K562 (cell line): ENCODE data around the gene MID2. TPM values are rescaled to one million over a fixed set of nuclear protein-coding genes. Genes with fewer than 3 reads are reported as not detected.
"Not testable (repeated sequence)": the region's sequence is repeated elsewhere in the genome, so short reads cannot be mapped to it uniquely, and the experiment has no call there.

Experiments
- ATAC-seq: fragments of 200-7000 bp; cut with Tn5 transposase; 3 replicates; pipeline ENCODE4 v1.9.1; 2020; ENCODE audit warnings: moderate library complexity
- BruUV-seq: library from RNA; stranded (reverse); fragments of 400-500 nt; replicated peaks from 2 replicates; lab custom pipeline; 2021; lab: Mats Ljungman, UMichigan
- CTCF ChIA-PET: fragments of 300-600 bp; formaldehyde crosslinking; extraction: SDS; loops from one replicate; lab custom pipeline; 2021; ENCODE audit warnings: low intra/inter-chr PET ratio; lab: Yijun Ruan, JAX
- POLR2A ChIA-PET: fragments of 300-600, 350-650 bp; sonication (Branson Sonifier 250); formaldehyde crosslinking; extraction: SDS; loops from one replicate; lab custom pipeline; 2021; ENCODE audit warnings: antibody characterized with exemption, inconsistent platforms; lab: Yijun Ruan, JAX
- DNase-seq, 4 experiments: peaks; one replicate each; pipeline versions ENCODE4 v3.0.0 to v3.0.0-alpha.2; 2011 to 2018; ENCODE audit warnings: low spot score in 3 of 4, mixed read lengths in 3 of 4; ENCODE audit errors: extremely low read depth in 1 of 4
- FAIRE-seq: peaks from 2 replicates; lab custom pipeline; 2011; peaks lifted over from hg19 to GRCh38; lab: Jason Lieb, UNC
- H2AFZ ChIP-seq: 2 replicates; pipeline ENCODE4 v1.6.0; 2011; ENCODE audit warnings: low read depth, low read length, control low read depth, inconsistent platforms
- H3K27ac ChIP-seq: fragments of 200-600 bp; 3 replicates; pipeline ENCODE4 v1.8.0; 2011; ENCODE audit warnings: low read depth, mild to moderate bottlenecking, control low read depth, inconsistent platforms, low read length, moderate library complexity, mixed read lengths; ENCODE audit errors: extremely low read depth
- H3K27me3 ChIP-seq, 2 experiments: fragments of 300-600 bp in 1 of 2; 2 replicates in 1 of 2; 3 replicates in 1 of 2; pipeline versions ENCODE4 v1.6.0 to v1.8.0; 2011; ENCODE audit warnings: inconsistent platforms in 2 of 2, low read length in 2 of 2, mild to moderate bottlenecking in 1 of 2, mixed read lengths in 1 of 2, moderate library complexity in 1 of 2; ENCODE audit not compliant: control insufficient read depth in 2 of 2, insufficient read depth in 2 of 2
- H3K36me3 ChIP-seq: fragments of 300-600 bp; 3 replicates; pipeline ENCODE4 v1.8.0; 2011; ENCODE audit warnings: mild to moderate bottlenecking, low read length, inconsistent platforms; ENCODE audit not compliant: control insufficient read depth, insufficient read depth
- H3K4me1 ChIP-seq, 2 experiments: fragments of 200-600 bp in 1 of 2; replicated peaks in 1 of 2; 2 replicates in 1 of 2; 3 replicates in 1 of 2; pipeline versions ENCODE4 v1.5.1 to v1.8.0; 2011; ENCODE audit warnings: inconsistent platforms in 2 of 2, low read length in 2 of 2, mild to moderate bottlenecking in 1 of 2, mixed read lengths in 1 of 2, moderate library complexity in 1 of 2; ENCODE audit not compliant: control insufficient read depth in 2 of 2, insufficient read depth in 2 of 2
- H3K4me2 ChIP-seq: 2 replicates; pipeline ENCODE4 v1.6.1; 2011; ENCODE audit warnings: low read length, control low read depth, inconsistent platforms, mixed read lengths; ENCODE audit not compliant: insufficient read depth
- H3K4me3 ChIP-seq: fragments of 200-600 bp; sonication (generic), shearing (Covaris generic); 2 replicates; pipeline ENCODE4 v1.5.1; 2016; ENCODE audit warnings: control low read depth, inconsistent platforms
- H3K79me2 ChIP-seq: fragments of 200-600 bp; 3 replicates; pipeline ENCODE4 v1.8.0; 2011; ENCODE audit warnings: low read length, inconsistent platforms; ENCODE audit not compliant: control insufficient read depth, insufficient read depth
- H3K9ac ChIP-seq, 2 experiments: 2 replicates each; pipeline versions ENCODE4 v1.6.0 to v1.6.1; 2011; ENCODE audit warnings: low read depth in 2 of 2, low read length in 2 of 2, control low read depth in 1 of 2, inconsistent platforms in 1 of 2, mild to moderate bottlenecking in 1 of 2, mixed read lengths in 1 of 2; ENCODE audit not compliant: insufficient read depth in 1 of 2
- H3K9me1 ChIP-seq: one replicate; pipeline ENCODE4 v1.6.0; 2011; ENCODE audit warnings: inconsistent platforms, mild to moderate bottlenecking, low read length, moderate library complexity; ENCODE audit not compliant: control insufficient read depth, insufficient read depth
- H3K9me3 ChIP-seq: replicated peaks from 2 replicates; pipeline ENCODE4 v1.5.1; 2011; ENCODE audit warnings: low read depth, low read length, inconsistent platforms; ENCODE audit not compliant: control insufficient read depth, insufficient read depth
- H4K20me1 ChIP-seq: replicated peaks from 2 replicates; pipeline ENCODE4 v1.6.1; 2011; ENCODE audit warnings: low read length, inconsistent platforms, mixed read lengths; ENCODE audit not compliant: control insufficient read depth, insufficient read depth
- ATF7 ChIP-seq: fragments of 450-650 bp; IDR thresholded peaks from 2 replicates; pipeline ENCODE4 v1.7.1; 2014; ENCODE audit warnings: mild to moderate bottlenecking, moderate library complexity
- HLTF ChIP-seq: fragments of 450-650 bp; IDR thresholded peaks from 2 replicates; pipeline ENCODE4 v1.6.1; 2016
- NR2F6 ChIP-seq: fragments of 450-650 bp; formaldehyde crosslinking; IDR thresholded peaks from 2 replicates; pipeline ENCODE4 v1.4.0; 2020; ENCODE audit warnings: mild to moderate bottlenecking
- WGBS: fragments of 100-300 bp; shearing (Covaris generic); methylation state at CpG from one replicate; pipeline ENCODE4 v1.1.6; 2016; ENCODE audit warnings: low coverage, mixed read lengths; ENCODE audit not compliant: insufficient coverage; ENCODE audit errors: missing lambda C conversion rate; 5-methylcytosine and 5-hydroxymethylcytosine counted together
- in situ Hi-C: fragments of 300-500 bp; cut with MboI; formaldehyde crosslinking; loops from 4 replicates; pipeline ENCODE4 v1.15.0; 2018; ENCODE audit warnings: inconsistent platforms, mixed read lengths
- intact Hi-C: fragments of 100-400 bp; cut with micrococcal nuclease; formaldehyde crosslinking; loops from 2 replicates; pipeline ENCODE4 v1.14.2; 2022
- polyA plus RNA-seq, 8 experiments: library from polyadenylated mRNA; depleted of rRNA in 4 of 8; stranded (reverse) in 5 of 8; unstranded in 3 of 8; fragments of >200 nt; fragmentation: Nextera tagmentation in 2 of 8; fragmentation: Illumina TruSeq in 1 of 8; extraction: Ambion mirVana in 2 of 8; extraction: Trizol in 1 of 8; gene quantifications; 2 replicates each; pipeline versions ENCODE4 v1.2.1 to v1.2.3, GENCODE V29; 2011 to 2014; ENCODE audit warnings: inconsistent platforms in 1 of 8, missing spikeins in 1 of 8
- total RNA-seq, 7 experiments: library from RNA; depleted of rRNA in 6 of 7; stranded (reverse); fragments of >200 nt in 6 of 7; fragmentation: Illumina TruSeq in 2 of 7; extraction: Trizol in 2 of 7; gene quantifications; 2 replicates each; pipeline versions ENCODE4 v1.2.1 to v1.2.3, GENCODE V29; 2011 to 2021; ENCODE audit warnings: low replicate concordance in 1 of 7
- TF ChIP-seq, protein P1 (sequence below): sonication (generic); formaldehyde crosslinking; IDR thresholded peaks from 2 replicates; pipeline ENCODE4 v1.8.1; 2022; ENCODE audit warnings: missing genetic modification reagents
- TF ChIP-seq, protein P2 (sequence below), 2 experiments: fragments of 450-650 bp in 1 of 2; sonication (generic) in 1 of 2; formaldehyde crosslinking in 1 of 2; IDR thresholded peaks in 1 of 2; conservative IDR thresholded peaks in 1 of 2; 2 replicates each; pipeline versions ENCODE4 v1.6.1 to v1.8.1; 2016 to 2023; ENCODE audit warnings: mild to moderate bottlenecking in 2 of 2, moderate library complexity in 2 of 2, inconsistent platforms in 1 of 2, missing genetic modification reagents in 1 of 2

The MID2 gene
- total and polyA plus RNA-seq, 9 of the 15 experiments (the other 6 are each of a cell fraction or from before 2014, with no cell fraction given), result 0.07 TPM; not detected in 8

DNA sequence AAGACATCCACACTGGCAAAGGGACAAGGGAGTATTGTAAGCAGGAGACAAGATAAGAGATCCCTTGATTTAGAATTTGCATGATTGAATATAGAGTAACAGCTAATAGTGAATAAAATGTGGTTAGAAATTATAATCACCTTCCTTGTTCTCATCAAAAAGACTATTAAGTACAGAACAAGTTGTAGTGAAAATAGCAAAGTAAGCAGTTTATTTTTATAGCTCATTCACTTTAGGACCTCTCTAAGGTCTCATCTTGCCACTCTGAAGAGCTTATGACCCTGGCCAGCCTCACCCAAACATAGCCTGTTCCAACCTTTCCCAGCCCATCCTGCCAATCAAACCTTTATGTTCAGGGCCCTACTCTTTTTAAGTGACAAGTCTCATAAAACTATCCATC is 30.6 kb downstream of the MID2 start (continued):
- TF ChIP-seq, protein P1, sequence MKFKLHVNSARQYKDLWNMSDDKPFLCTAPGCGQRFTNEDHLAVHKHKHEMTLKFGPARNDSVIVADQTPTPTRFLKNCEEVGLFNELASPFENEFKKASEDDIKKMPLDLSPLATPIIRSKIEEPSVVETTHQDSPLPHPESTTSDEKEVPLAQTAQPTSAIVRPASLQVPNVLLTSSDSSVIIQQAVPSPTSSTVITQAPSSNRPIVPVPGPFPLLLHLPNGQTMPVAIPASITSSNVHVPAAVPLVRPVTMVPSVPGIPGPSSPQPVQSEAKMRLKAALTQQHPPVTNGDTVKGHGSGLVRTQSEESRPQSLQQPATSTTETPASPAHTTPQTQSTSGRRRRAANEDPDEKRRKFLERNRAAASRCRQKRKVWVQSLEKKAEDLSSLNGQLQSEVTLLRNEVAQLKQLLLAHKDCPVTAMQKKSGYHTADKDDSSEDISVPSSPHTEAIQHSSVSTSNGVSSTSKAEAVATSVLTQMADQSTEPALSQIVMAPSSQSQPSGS, result no peak
- TF ChIP-seq NR2F6 (no peak), HLTF (no peak)

DNA sequence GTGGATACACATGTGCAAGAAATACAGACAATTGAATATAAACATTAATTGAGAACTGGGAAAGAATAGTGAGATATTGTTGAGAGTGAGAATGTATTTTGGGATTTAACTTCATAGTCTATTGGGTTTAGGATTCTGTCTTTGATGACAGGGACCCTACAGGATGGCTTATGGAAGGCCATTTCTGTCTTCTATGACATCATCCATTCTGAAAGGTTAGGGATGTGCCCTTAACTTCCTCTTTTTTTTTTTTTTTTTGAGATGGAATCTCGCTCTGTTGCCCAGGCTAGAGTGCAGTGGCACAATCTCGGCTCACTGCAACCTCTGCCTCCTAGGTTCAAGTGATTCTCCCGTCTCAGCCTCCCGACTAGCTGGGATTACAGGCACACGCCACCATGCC is 31.4 kb downstream of the MID2 start:
- H3K27ac ChIP-seq, H3K36me3 ChIP-seq, POLR2A ChIA-PET, H3K4me2 ChIP-seq, H3K9ac ChIP-seq, BruUV-seq, H3K9me3 ChIP-seq, H3K27me3 ChIP-seq, H3K4me3 ChIP-seq, CTCF ChIA-PET, FAIRE-seq, DNase-seq, H4K20me1 ChIP-seq, intact Hi-C loops, in situ Hi-C loops, H3K9me1 ChIP-seq, ATAC-seq, H3K4me1 ChIP-seq, H2AFZ ChIP-seq, H3K79me2 ChIP-seq: not testable (repeated sequence)
- TF ChIP-seq, protein P2, sequence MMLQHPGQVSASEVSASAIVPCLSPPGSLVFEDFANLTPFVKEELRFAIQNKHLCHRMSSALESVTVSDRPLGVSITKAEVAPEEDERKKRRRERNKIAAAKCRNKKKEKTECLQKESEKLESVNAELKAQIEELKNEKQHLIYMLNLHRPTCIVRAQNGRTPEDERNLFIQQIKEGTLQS (IDR thresholded peaks at IDR 0.05), result peak; percentile 22; the same call in 1 of the 2 replicates
- TF ChIP-seq, protein P2 (CRISPR knock-in tag; conservative IDR thresholded peaks at IDR 0.05), result not testable (repeated sequence)
- TF ChIP-seq ATF7, result peak; percentile 41; the same call in 1 of the 2 replicates
- 0% methylated on average over 1 of the region's 5 CpGs for WGBS
